HCT116 (cell line): Measurements from ENCODE around the gene RBBP8NL. TPM values are rescaled to one million over a fixed set of nuclear protein-coding genes. Genes with fewer than 3 reads are reported as not detected.

Experiments used
- ATAC-seq: fragments of 200-7000 bp; cut with Tn5 transposase; 2 replicates; pipeline ENCODE4 v1.9.1; 2020; ENCODE audit warnings: mild to moderate bottlenecking, moderate library complexity
- BruUV-seq: library from RNA; stranded (reverse); fragments of 400-500 nt; replicated peaks from 2 replicates; lab custom pipeline; 2021; lab: Mats Ljungman, UMichigan
- CTCF ChIA-PET: fragments of 300-600 bp; sonication (Branson Sonifier 250); formaldehyde crosslinking; loops from one replicate; lab custom pipeline; 2021; ENCODE audit warnings: antibody characterized with exemption; lab: Charles Lee
- POLR2A ChIA-PET: fragments of 300-600, 350-600 bp; sonication (Branson Sonifier 250); formaldehyde crosslinking; loops from one replicate; lab custom pipeline; 2021; ENCODE audit warnings: antibody characterized with exemption; lab: Charles Lee
- RAD21 ChIA-PET, 2 experiments: fragments of 300-600 bp; sonication (Branson Sonifier 250); formaldehyde crosslinking; loops; one replicate each; lab custom pipeline; 2023; ENCODE audit warnings: low total read pairs in 2 of 2; ENCODE audit not compliant: uncharacterized antibody in 2 of 2, unreplicated experiment in 2 of 2, low non-redundant PET in 1 of 2; lab: Charles Lee
- DNase-seq: peaks from one replicate; pipeline ENCODE4 v3.0.0-alpha.2; 2010; ENCODE audit warnings: low read depth, low spot score
- H2AFZ ChIP-seq: fragments of 200-600 bp; shearing (Covaris generic), sonication (generic); 2 replicates; pipeline ENCODE4 v1.6.1; 2017; ENCODE audit warnings: low read depth, mixed run types, mixed read lengths, antibody characterized with exemption, low read length; ENCODE audit not compliant: poor library complexity, severe bottlenecking
- H3K27ac ChIP-seq: 2 replicates; pipeline ENCODE4 v1.5.1; 2012; ENCODE audit warnings: low read depth, low read length
- H3K27me3 ChIP-seq: fragments of 200-600 bp; sonication (generic); 2 replicates; pipeline ENCODE4 v1.6.1; 2016; ENCODE audit warnings: mixed run types, low read length, mixed read lengths; ENCODE audit not compliant: insufficient read depth
- H3K36me3 ChIP-seq, 2 experiments: fragments of 200-500 bp in 1 of 2; fragments of 200-600 bp in 1 of 2; sonication (Bioruptor generic) in 1 of 2; sonication (generic) in 1 of 2; 2 replicates each; pipeline versions ENCODE4 v1.5.1 to v1.6.1; 2014 to 2016; ENCODE audit warnings: low read length in 2 of 2, inconsistent platforms in 1 of 2, mixed read lengths in 1 of 2, mixed run types in 1 of 2; ENCODE audit not compliant: insufficient read depth in 2 of 2, control insufficient read depth in 1 of 2
- H3K4me1 ChIP-seq, 2 experiments: fragments of 200-600 bp in 1 of 2; sonication (generic) in 1 of 2; 2 replicates each; pipeline versions ENCODE4 v1.5.1 to v1.6.1; 2012 to 2017; ENCODE audit warnings: low read length in 2 of 2, inconsistent platforms in 1 of 2, mild to moderate bottlenecking in 1 of 2, mixed read lengths in 1 of 2, mixed run types in 1 of 2, moderate library complexity in 1 of 2; ENCODE audit not compliant: insufficient read depth in 2 of 2, control insufficient read depth in 1 of 2
- H3K4me2 ChIP-seq: fragments of 200-600 bp; sonication (generic); 2 replicates; pipeline ENCODE4 v1.6.1; 2017; ENCODE audit warnings: mixed run types, low read length, mixed read lengths
- H3K4me3 ChIP-seq, 2 experiments: fragments of 200-600 bp in 1 of 2; sonication (generic) in 1 of 2; replicated peaks in 1 of 2; 2 replicates each; pipeline ENCODE4 v1.5.1; 2011 to 2016; ENCODE audit warnings: low read length in 2 of 2, control low read depth in 1 of 2, low read depth in 1 of 2, mild to moderate bottlenecking in 1 of 2, mixed read lengths in 1 of 2, mixed run types in 1 of 2
- H3K79me2 ChIP-seq: fragments of 200-600 bp; sonication (generic); 2 replicates; pipeline ENCODE4 v1.6.1; 2017; ENCODE audit warnings: mild to moderate bottlenecking, mixed run types, low read length, moderate library complexity, mixed read lengths; ENCODE audit not compliant: insufficient read depth
- H3K9ac ChIP-seq: fragments of 200-600 bp; sonication (generic); 2 replicates; pipeline ENCODE4 v1.6.1; 2016; ENCODE audit warnings: low read length, mixed read lengths
- H3K9me2 ChIP-seq: fragments of 200-600 bp; sonication (generic), shearing (Covaris generic); 2 replicates; pipeline ENCODE4 v1.6.1; 2017; ENCODE audit warnings: mixed run types, mild to moderate bottlenecking, moderate library complexity; ENCODE audit not compliant: insufficient read depth
- H3K9me3 ChIP-seq, 2 experiments: fragments of 200-500 bp in 1 of 2; fragments of 200-600 bp in 1 of 2; sonication (Bioruptor generic) in 1 of 2; sonication (generic) in 1 of 2; 2 replicates each; pipeline ENCODE4 v1.6.1; 2014 to 2017; ENCODE audit warnings: low read length in 2 of 2, mixed read lengths in 2 of 2, inconsistent platforms in 1 of 2, low read depth in 1 of 2, mild to moderate bottlenecking in 1 of 2, mixed run types in 1 of 2, moderate library complexity in 1 of 2; ENCODE audit not compliant: control insufficient read depth in 1 of 2, insufficient read depth in 1 of 2
- H4K20me1 ChIP-seq: fragments of 200-600 bp; sonication (generic), shearing (Covaris generic); 2 replicates; pipeline ENCODE4 v1.6.1; 2017; ENCODE audit warnings: mixed run types, mild to moderate bottlenecking, moderate library complexity; ENCODE audit not compliant: insufficient read depth
- CTCF ChIP-seq, 3 experiments: fragments of 200-600 bp in 1 of 3; sonication (generic) in 1 of 3; IDR thresholded peaks in 2 of 3; conservative IDR thresholded peaks in 1 of 3; 2 replicates each; pipeline ENCODE4 v1.5.1; 2012 to 2017; ENCODE audit warnings: low read depth in 2 of 3, low read length in 2 of 3, antibody characterized with exemption in 1 of 3, borderline replicate concordance in 1 of 3, control low read depth in 1 of 3, mild to moderate bottlenecking in 1 of 3, mixed read lengths in 1 of 3, mixed run types in 1 of 3, moderate library complexity in 1 of 3; ENCODE audit not compliant: insufficient read depth in 1 of 3
- RAD21 ChIP-seq: IDR thresholded peaks from 2 replicates; pipeline ENCODE4 v1.6.1; 2012; ENCODE audit warnings: low read depth, mild to moderate bottlenecking
- SIN3A ChIP-seq: IDR thresholded peaks from 2 replicates; pipeline ENCODE4 v1.6.1; 2012; ENCODE audit warnings: low read depth
- intact Hi-C: fragments of 100-400 bp; cut with micrococcal nuclease; formaldehyde crosslinking; loops from 2 replicates; pipeline ENCODE4 v1.10.0; 2022
- total RNA-seq: library from RNA; stranded (reverse); gene quantifications from one replicate; pipeline ENCODE4 v1.2.1, GENCODE V29; 2021; ENCODE audit not compliant: unreplicated experiment

Gene RBBP8NL
- total RNA-seq, 1 experiment from 2014 or later: 0.59 TPM

GRCh38 chr20:62409931-62410745, 17.2 kb downstream of the RBBP8NL start:
- H3K27ac ChIP-seq: peak overlapping the region; percentile 30; the same call in 1 of the 2 replicates
- CTCF ChIA-PET: interaction anchor here (0.7 to 2.7 kb wide), 15 partner anchors 9 to 381 kb away, joined by 3 to 20 read pairs (median 3); partner anchors contain the start of genes ADRM1 and RPS21
- DNase-seq (no peak), ATAC-seq (peak; percentile 28)
- no peak overlapping the region for H3K9ac ChIP-seq
- no peaks in the 10 kb centered on the region for H3K9me2 ChIP-seq
- no TSS peak for BruUV-seq
- H4K20me1 ChIP-seq: no peaks in the 10 kb centered on the region
- H2AFZ ChIP-seq: peak overlapping the region; percentile 81
- RAD21 ChIA-PET: interaction anchor here (0.6 to 1.8 kb wide), 4 partner anchors 17 to 207 kb away, joined by 3 to 6 read pairs (median 4); partner anchors contain the start of genes ADRM1 (in 1 of the 2) and RBBP8NL (in 1 of the 2)
- H3K9me3 ChIP-seq: no peaks in the 10 kb centered on the region
- H3K27me3 ChIP-seq: no peaks in the 10 kb centered on the region
- H3K79me2 ChIP-seq: peaks cover 16% of the 10 kb centered on the region
- H3K4me1 ChIP-seq: peaks cover 29 to 40% of the 10 kb centered on the region in 2 experiments
- TF ChIP-seq SIN3A (no peak), RAD21 (peak; percentile 94), CTCF (IDR thresholded peaks at IDR 0.05 in 2 of 3, conservative IDR thresholded peaks at IDR 0.05 in 1 of 3; ENCODE audit: borderline replicate concordance in 1 of 3, insufficient read depth in 1 of 3, low read depth in 2 of 3, low read length in 2 of 3) (peak; percentile 78 to 95 (median 79))
- no peaks in the 10 kb centered on the region for H3K36me3 ChIP-seq
- intact Hi-C loops: loop anchor here (1.0 to 2.0 kb wide), 2 partner anchors 87 to 207 kb away; no protein-coding TSS in a partner anchor
- peak overlapping the region; percentile 79 for H3K4me2 ChIP-seq
- POLR2A ChIA-PET: interaction anchor here (1.0 kb wide), 1 partner anchor 23 kb away, joined by 6 read pairs; the partner anchor contains the start of gene RPS21
- peak overlapping the region; percentile 7 to 41; a peak in 3 of 4 replicates for H3K4me3 ChIP-seq
